GM18505 (cell line): ENCODE data around the gene KMT2B.
"Not testable (repeated sequence)": the region's sequence is repeated elsewhere in the genome, so short reads cannot be mapped to it uniquely, and the experiment has no call there.

ENCODE experiments used
- ATAC-seq: cut with Tn5 transposase; IDR thresholded peaks from one replicate; pipeline ENCODE4 v1.9.1; 2021; ENCODE audit not compliant: unreplicated experiment
- POLR2A ChIP-seq: IDR thresholded peaks from 4 replicates; pipeline ENCODE4 v1.6.1; 2011; ENCODE audit warnings: borderline replicate concordance; ENCODE audit not compliant: insufficient read depth, insufficient read length; ENCODE audit errors: extremely low read depth

Gene KMT2B, protein sequence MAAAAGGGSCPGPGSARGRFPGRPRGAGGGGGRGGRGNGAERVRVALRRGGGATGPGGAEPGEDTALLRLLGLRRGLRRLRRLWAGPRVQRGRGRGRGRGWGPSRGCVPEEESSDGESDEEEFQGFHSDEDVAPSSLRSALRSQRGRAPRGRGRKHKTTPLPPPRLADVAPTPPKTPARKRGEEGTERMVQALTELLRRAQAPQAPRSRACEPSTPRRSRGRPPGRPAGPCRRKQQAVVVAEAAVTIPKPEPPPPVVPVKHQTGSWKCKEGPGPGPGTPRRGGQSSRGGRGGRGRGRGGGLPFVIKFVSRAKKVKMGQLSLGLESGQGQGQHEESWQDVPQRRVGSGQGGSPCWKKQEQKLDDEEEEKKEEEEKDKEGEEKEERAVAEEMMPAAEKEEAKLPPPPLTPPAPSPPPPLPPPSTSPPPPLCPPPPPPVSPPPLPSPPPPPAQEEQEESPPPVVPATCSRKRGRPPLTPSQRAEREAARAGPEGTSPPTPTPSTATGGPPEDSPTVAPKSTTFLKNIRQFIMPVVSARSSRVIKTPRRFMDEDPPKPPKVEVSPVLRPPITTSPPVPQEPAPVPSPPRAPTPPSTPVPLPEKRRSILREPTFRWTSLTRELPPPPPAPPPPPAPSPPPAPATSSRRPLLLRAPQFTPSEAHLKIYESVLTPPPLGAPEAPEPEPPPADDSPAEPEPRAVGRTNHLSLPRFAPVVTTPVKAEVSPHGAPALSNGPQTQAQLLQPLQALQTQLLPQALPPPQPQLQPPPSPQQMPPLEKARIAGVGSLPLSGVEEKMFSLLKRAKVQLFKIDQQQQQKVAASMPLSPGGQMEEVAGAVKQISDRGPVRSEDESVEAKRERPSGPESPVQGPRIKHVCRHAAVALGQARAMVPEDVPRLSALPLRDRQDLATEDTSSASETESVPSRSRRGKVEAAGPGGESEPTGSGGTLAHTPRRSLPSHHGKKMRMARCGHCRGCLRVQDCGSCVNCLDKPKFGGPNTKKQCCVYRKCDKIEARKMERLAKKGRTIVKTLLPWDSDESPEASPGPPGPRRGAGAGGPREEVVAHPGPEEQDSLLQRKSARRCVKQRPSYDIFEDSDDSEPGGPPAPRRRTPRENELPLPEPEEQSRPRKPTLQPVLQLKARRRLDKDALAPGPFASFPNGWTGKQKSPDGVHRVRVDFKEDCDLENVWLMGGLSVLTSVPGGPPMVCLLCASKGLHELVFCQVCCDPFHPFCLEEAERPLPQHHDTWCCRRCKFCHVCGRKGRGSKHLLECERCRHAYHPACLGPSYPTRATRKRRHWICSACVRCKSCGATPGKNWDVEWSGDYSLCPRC (N-terminal part only)

DNA sequence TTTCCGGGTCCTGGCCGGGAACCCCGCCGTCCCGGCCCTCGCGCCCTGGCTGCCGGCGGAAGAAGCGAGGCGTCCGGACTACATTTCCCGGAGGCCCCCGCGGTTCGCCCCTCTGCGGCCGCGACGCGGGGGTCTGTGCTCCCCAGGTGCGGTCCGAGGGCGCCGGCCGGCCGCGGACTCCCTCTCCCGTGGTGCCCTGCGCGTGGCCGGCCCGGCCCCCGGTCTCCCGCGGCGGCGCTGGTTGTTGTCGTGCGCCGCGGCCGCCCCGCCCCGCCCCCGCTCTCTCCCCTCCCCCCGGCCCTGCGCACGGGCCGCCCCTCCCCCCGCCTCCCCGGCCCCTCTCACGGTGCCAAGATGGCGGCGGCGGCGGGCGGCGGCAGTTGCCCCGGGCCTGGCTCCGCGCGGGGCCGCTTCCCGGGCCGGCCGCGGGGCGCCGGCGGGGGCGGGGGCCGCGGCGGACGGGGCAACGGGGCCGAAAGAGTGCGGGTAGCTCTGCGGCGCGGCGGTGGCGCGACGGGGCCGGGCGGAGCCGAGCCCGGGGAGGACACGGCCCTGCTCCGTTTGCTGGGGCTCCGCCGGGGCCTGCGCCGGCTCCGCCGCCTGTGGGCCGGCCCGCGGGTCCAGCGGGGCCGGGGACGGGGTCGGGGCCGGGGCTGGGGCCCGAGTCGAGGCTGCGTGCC lies at the start of gene KMT2B:
KMT2B (plus strand) TSS at position 339 of the 680 bp plus-strand sequence; CDS start at position 355, 16 bp downstream.
- TF ChIP-seq POLR2A = peak; percentile 55

GRCh38 chr19:35669566-35669965 lies 48.2 kb upstream of the KMT2B start:
- no peak for TF ChIP-seq POLR2A
- no peak for ATAC-seq

More for the DNA sequence above, at the start of gene KMT2B:
- ATAC-seq = peak; percentile 38

GRCh38 chr19:35669974-35670373 lies 47.8 kb upstream of the KMT2B start:
- no peak for ATAC-seq
- no peak for TF ChIP-seq POLR2A

DNA sequence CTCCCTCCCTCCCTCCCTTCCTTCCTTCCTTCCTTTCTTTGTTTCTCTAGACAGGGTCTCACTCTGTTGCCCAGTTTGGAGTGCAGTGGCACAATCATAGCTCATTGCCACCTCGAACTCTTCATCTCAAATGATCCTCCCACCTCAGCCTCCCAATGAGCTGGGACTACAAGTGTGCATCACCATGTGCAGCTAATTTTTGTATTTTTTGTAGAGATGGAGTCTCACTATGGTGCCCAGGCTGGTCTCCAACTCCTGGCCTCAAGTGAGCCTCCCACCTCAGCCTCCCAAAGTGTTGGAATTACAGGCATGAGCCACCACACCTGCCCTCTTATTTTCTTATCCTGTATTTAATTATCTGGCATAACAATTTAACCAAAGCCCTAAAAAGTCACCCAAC lies 47.1 kb upstream of the KMT2B start:
- no peak for TF ChIP-seq POLR2A
- no peak for ATAC-seq

DNA sequence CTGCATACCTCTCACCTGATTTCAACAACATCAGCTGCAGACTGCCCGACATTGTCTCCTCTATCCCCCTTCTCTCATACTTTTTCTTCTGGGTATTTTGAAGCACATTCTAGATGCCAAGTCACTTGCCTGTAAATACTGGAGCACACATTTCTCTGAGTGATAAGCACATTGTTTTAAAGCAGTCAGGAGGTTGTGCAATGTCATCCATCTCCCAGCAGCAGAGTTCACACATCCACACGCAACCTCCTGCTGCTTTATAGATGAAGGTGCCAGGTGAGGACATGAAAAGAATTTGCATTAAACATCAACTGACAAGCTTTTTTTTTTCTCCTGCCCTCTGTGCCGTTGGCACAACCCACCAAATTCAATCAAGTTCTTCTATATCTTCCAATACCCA lies 46.0 kb upstream of the KMT2B start:
- no peak for TF ChIP-seq POLR2A
- no peak for ATAC-seq

GRCh38 chr19:35673121-35673804 lies 44.5 kb upstream of the KMT2B start:
- no peak for ATAC-seq
- TF ChIP-seq POLR2A = no peak

DNA sequence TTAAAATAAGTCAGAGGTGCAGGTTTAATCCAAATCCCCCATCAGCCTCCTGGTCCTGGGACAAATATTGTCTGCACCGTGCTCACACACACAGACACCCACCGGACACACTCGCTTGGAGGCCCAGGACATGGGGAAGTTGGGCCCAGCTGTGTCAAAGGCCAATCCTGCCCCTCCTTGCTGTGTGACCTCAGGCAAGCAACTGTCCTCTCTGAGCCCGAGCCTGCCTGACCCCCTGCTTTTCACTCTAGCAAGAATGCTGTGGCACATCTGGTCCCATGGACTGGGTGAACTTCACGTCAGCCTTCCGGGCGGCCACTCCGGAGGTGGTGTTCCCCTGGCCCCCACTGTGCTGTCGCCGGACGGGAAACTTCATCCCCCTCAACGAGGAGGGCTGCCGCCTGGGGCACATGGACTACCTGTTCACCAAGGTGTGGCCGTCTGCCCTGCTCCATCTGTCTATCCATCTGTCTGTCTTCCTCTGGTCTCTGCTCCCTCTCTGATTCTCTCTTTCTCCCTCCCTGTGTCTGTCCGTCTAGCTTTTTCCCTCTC lies 42.1 kb upstream of the KMT2B start:
- TF ChIP-seq POLR2A = no peak
- ATAC-seq = no peak

GRCh38 chr19:35689836-35690235 lies 28.0 kb upstream of the KMT2B start:
- no peak for ATAC-seq
- TF ChIP-seq POLR2A = no peak

GRCh38 chr19:35691106-35691505 lies 26.7 kb upstream of the KMT2B start:
- ATAC-seq = not testable (repeated sequence)

GRCh38 chr19:35692010-35692409 lies 25.8 kb upstream of the KMT2B start:
- no peak for ATAC-seq
- no peak for TF ChIP-seq POLR2A

GRCh38 chr19:35693422-35693821 lies 24.4 kb upstream of the KMT2B start:
- TF ChIP-seq POLR2A = no peak
- ATAC-seq = no peak
